IMR-90 (cell line): ENCODE data around the gene CAPSL. TPM values are rescaled to one million over a fixed set of nuclear protein-coding genes. Genes with fewer than 3 reads are reported as not detected.

Experiments
- ATAC-seq: fragments of 200-7000 bp; cut with Tn5 transposase; 2 replicates; pipeline ENCODE4 v1.9.1; 2020; ENCODE audit warnings: low read depth, mild to moderate bottlenecking, moderate library complexity
- BruUV-seq: library from RNA; stranded (reverse); fragments of 400-500 nt; replicated peaks from 2 replicates; lab custom pipeline; 2021; lab: Mats Ljungman, UMichigan
- CTCF ChIA-PET: fragments of 300-600 bp; formaldehyde crosslinking; extraction: SDS; loops from one replicate; lab custom pipeline; 2021; ENCODE audit warnings: antibody characterized with exemption; lab: Yijun Ruan, JAX
- POLR2A ChIA-PET: fragments of 300-600 bp; sonication (Branson Sonifier 250); formaldehyde crosslinking; loops from one replicate; lab custom pipeline; 2022; ENCODE audit warnings: antibody characterized with exemption; ENCODE audit not compliant: unreplicated experiment; lab: Charles Lee
- DNase-seq: peaks from one replicate; pipeline ENCODE4 v3.0.0; 2013
- H2AFZ ChIP-seq: replicated peaks from 2 replicates; pipeline ENCODE3; 2013; ENCODE audit warnings: low read length, mild to moderate bottlenecking; ENCODE audit not compliant: poor library complexity
- H2AK5ac ChIP-seq: 2 replicates; pipeline ENCODE4 v1.6.1; 2013; ENCODE audit warnings: low read depth, low read length, inconsistent platforms
- H2AK9ac ChIP-seq: replicated peaks from 2 replicates; pipeline ENCODE3; 2013; ENCODE audit warnings: mild to moderate bottlenecking, low read depth, low read length, moderate library complexity; ENCODE audit not compliant: poor library complexity
- H2BK120ac ChIP-seq: 2 replicates; pipeline ENCODE4 v1.6.1; 2013; ENCODE audit warnings: low read depth, low read length, inconsistent platforms
- H2BK15ac ChIP-seq: 3 replicates; pipeline ENCODE4 v1.6.1; 2013; ENCODE audit warnings: low read depth, low read length, inconsistent platforms
- H2BK20ac ChIP-seq: 2 replicates; pipeline ENCODE4 v1.6.1; 2013; ENCODE audit warnings: low read depth, mild to moderate bottlenecking, inconsistent platforms, low read length, moderate library complexity
- H2BK5ac ChIP-seq: 2 replicates; pipeline ENCODE4 v1.6.1; 2013; ENCODE audit warnings: mild to moderate bottlenecking, low read depth, low read length, inconsistent platforms; ENCODE audit not compliant: poor library complexity, severe bottlenecking
- H3K14ac ChIP-seq: replicated peaks from 2 replicates; pipeline ENCODE4 v1.6.1; 2013; ENCODE audit warnings: low read depth, low read length, inconsistent platforms
- H3K18ac ChIP-seq: 2 replicates; pipeline ENCODE4 v1.6.1; 2013; ENCODE audit warnings: low read depth, low read length, control low read depth
- H3K23ac ChIP-seq: 2 replicates; pipeline ENCODE4 v1.6.1; 2013; ENCODE audit warnings: low read depth, low read length, inconsistent platforms
- H3K27ac ChIP-seq: 2 replicates; pipeline ENCODE4 v1.5.1; 2013; ENCODE audit warnings: mild to moderate bottlenecking, control low read depth, low read length; ENCODE audit not compliant: insufficient read depth
- H3K27me3 ChIP-seq: 2 replicates; pipeline ENCODE4 v1.6.1; 2013; ENCODE audit warnings: low read length; ENCODE audit not compliant: control insufficient read depth, insufficient read depth
- H3K36me3 ChIP-seq: 2 replicates; pipeline ENCODE4 v1.6.1; 2013; ENCODE audit warnings: low read length, mixed read lengths; ENCODE audit not compliant: control insufficient read depth, insufficient read depth
- H3K4ac ChIP-seq: 2 replicates; pipeline ENCODE4 v1.6.1; 2013; ENCODE audit warnings: low read depth, low read length, inconsistent platforms
- H3K4me1 ChIP-seq: 2 replicates; pipeline ENCODE4 v1.6.1; 2013; ENCODE audit warnings: low read length, mixed read lengths; ENCODE audit not compliant: control insufficient read depth, insufficient read depth
- H3K4me2 ChIP-seq: 2 replicates; pipeline ENCODE4 v1.6.1; 2013; ENCODE audit warnings: low read depth, mild to moderate bottlenecking, control low read depth, low read length, moderate library complexity
- H3K4me3 ChIP-seq: 2 replicates; pipeline ENCODE4 v1.5.1; 2013; ENCODE audit warnings: low read depth, mild to moderate bottlenecking, control low read depth, low read length, moderate library complexity; ENCODE audit not compliant: insufficient read depth
- H3K56ac ChIP-seq: 2 replicates; pipeline ENCODE4 v1.6.1; 2013; ENCODE audit warnings: low read length, inconsistent platforms; ENCODE audit not compliant: insufficient read depth; ENCODE audit errors: extremely low read depth
- H3K79me1 ChIP-seq, 2 experiments: 2 replicates each; pipeline ENCODE4 v1.6.1; 2013; ENCODE audit warnings: low read length in 2 of 2, inconsistent platforms in 1 of 2, low read depth in 1 of 2
- H3K9ac ChIP-seq: 2 replicates; pipeline ENCODE4 v1.6.1; 2013; ENCODE audit warnings: low read depth, low read length, control low read depth
- H3K9me1 ChIP-seq: 2 replicates; pipeline ENCODE4 v1.6.1; 2013; ENCODE audit warnings: low read length, inconsistent platforms; ENCODE audit not compliant: insufficient read depth
- H3K9me3 ChIP-seq: 2 replicates; pipeline ENCODE4 v1.6.1; 2013; ENCODE audit warnings: low read length; ENCODE audit not compliant: control insufficient read depth, insufficient read depth
- H4K20me1 ChIP-seq: 2 replicates; pipeline ENCODE4 v1.6.1; 2013; ENCODE audit warnings: low read length, inconsistent platforms; ENCODE audit not compliant: insufficient read depth
- H4K5ac ChIP-seq: 2 replicates; pipeline ENCODE4 v1.6.1; 2013; ENCODE audit warnings: mild to moderate bottlenecking, low read depth, low read length, control low read depth
- H4K8ac ChIP-seq, 2 experiments: 2 replicates each; pipeline ENCODE4 v1.6.1; 2013; ENCODE audit warnings: low read depth in 2 of 2, low read length in 2 of 2, control low read depth in 1 of 2, inconsistent platforms in 1 of 2
- H4K91ac ChIP-seq: 2 replicates; pipeline ENCODE4 v1.6.1; 2013; ENCODE audit warnings: low read depth, low read length, inconsistent platforms; ENCODE audit not compliant: insufficient read depth
- BHLHE40 ChIP-seq: fragments of 150-350 bp; IDR thresholded peaks from 2 replicates; pipeline ENCODE4 v1.6.1; 2016; ENCODE audit warnings: mild to moderate bottlenecking, low read depth, low read length
- CEBPB ChIP-seq: IDR thresholded peaks from 2 replicates; pipeline ENCODE4 v1.6.1; 2012; ENCODE audit warnings: low read depth, low read length, improper control_type of control experiment
- CHD1 ChIP-seq: IDR thresholded peaks from 2 replicates; pipeline ENCODE4 v1.6.1; 2012; ENCODE audit warnings: low read depth, low read length, improper control_type of control experiment
- FOS ChIP-seq: fragments of 150-350 bp; IDR thresholded peaks from 2 replicates; pipeline ENCODE4 v1.6.1; 2016; ENCODE audit warnings: low read depth, low read length
- MAFK ChIP-seq: IDR thresholded peaks from 2 replicates; pipeline ENCODE4 v1.6.1; 2012; ENCODE audit warnings: low read depth, low read length, improper control_type of control experiment
- MAZ ChIP-seq: IDR thresholded peaks from 2 replicates; pipeline ENCODE4 v1.6.1; 2012; ENCODE audit warnings: low read depth, mild to moderate bottlenecking, low read length, improper control_type of control experiment, moderate library complexity, borderline replicate concordance
- MXI1 ChIP-seq: IDR thresholded peaks from 2 replicates; pipeline ENCODE4 v1.6.1; 2012; ENCODE audit warnings: low read depth, mild to moderate bottlenecking, low read length, moderate library complexity, borderline replicate concordance
- NFE2L2 ChIP-seq: fragments of 150-350 bp; IDR thresholded peaks from 2 replicates; pipeline ENCODE4 v1.6.1; 2016; ENCODE audit warnings: low read depth, mild to moderate bottlenecking, low read length
- POLR2A ChIP-seq: IDR thresholded peaks from 2 replicates; pipeline ENCODE4 v1.6.1; 2012; ENCODE audit warnings: mild to moderate bottlenecking, low read depth, low read length
- RAD21 ChIP-seq: IDR thresholded peaks from 2 replicates; pipeline ENCODE4 v1.6.1; 2012; ENCODE audit warnings: low read length, improper control_type of control experiment
- RFX5 ChIP-seq: IDR thresholded peaks from 2 replicates; pipeline ENCODE4 v1.8.0; 2012; ENCODE audit warnings: low read depth, mild to moderate bottlenecking, low read length, moderate library complexity
- SMC3 ChIP-seq: fragments of 150-350 bp; IDR thresholded peaks from 2 replicates; pipeline ENCODE4 v1.6.1; 2016; ENCODE audit warnings: low read depth, mild to moderate bottlenecking, antibody characterized with exemption, low read length, moderate library complexity
- WGBS, 2 experiments: methylation state at CpG; one replicate each; pipeline versions ENCODE4 v1.1.5 to v1.1.7; 2013; ENCODE audit warnings: missing lambda C conversion rate in 2 of 2; ENCODE audit not compliant: insufficient read length in 1 of 2; ENCODE audit errors: extremely low coverage in 2 of 2; 5-methylcytosine and 5-hydroxymethylcytosine counted together
- dilution Hi-C: fragments of 300-500 bp; cut with HindIII; formaldehyde crosslinking; loops from one replicate; pipeline ENCODE4 v1.14.3; 2018; ENCODE audit warnings: low sequenced_read_pairs; ENCODE audit not compliant: unreplicated experiment
- in situ Hi-C: fragments of 300-500 bp; cut with MboI; formaldehyde crosslinking; loops from 3 replicates; pipeline ENCODE4 v1.14.3; 2019; ENCODE audit warnings: low sequenced_read_pairs, inconsistent platforms, mixed read lengths
- intact Hi-C: fragments of 100-400 bp; cut with micrococcal nuclease; formaldehyde crosslinking; loops from 2 replicates; pipeline ENCODE4 v1.10.0; 2022
- polyA plus RNA-seq, 3 experiments: library from polyadenylated mRNA; depleted of rRNA; stranded (reverse); fragments of >200 nt; gene quantifications; 2 replicates each; pipeline ENCODE4 v1.2.3, GENCODE V29; 2012; ENCODE audit warnings: low replicate concordance in 1 of 3
- total RNA-seq: library from RNA; depleted of rRNA; stranded (reverse); fragments of >200 nt; gene quantifications from 2 replicates; pipeline ENCODE4 v1.2.3, GENCODE V29; 2012
- TF ChIP-seq, protein P1 (sequence below): fragments of 150-350 bp; IDR thresholded peaks from 2 replicates; pipeline ENCODE4 v1.6.1; 2016; ENCODE audit warnings: low read depth, mild to moderate bottlenecking, low read length, moderate library complexity, borderline replicate concordance
- TF ChIP-seq, protein P2 (sequence below): conservative IDR thresholded peaks from 2 replicates; pipeline ENCODE4 v1.5.1; 2012; ENCODE audit warnings: mild to moderate bottlenecking, low read depth, low read length, improper control_type of control experiment

CAPSL gene
- total and polyA plus RNA-seq, 2 of the 4 experiments (the other 2 are of a cell fraction): 0.09 TPM; not detected in 1

DNA sequence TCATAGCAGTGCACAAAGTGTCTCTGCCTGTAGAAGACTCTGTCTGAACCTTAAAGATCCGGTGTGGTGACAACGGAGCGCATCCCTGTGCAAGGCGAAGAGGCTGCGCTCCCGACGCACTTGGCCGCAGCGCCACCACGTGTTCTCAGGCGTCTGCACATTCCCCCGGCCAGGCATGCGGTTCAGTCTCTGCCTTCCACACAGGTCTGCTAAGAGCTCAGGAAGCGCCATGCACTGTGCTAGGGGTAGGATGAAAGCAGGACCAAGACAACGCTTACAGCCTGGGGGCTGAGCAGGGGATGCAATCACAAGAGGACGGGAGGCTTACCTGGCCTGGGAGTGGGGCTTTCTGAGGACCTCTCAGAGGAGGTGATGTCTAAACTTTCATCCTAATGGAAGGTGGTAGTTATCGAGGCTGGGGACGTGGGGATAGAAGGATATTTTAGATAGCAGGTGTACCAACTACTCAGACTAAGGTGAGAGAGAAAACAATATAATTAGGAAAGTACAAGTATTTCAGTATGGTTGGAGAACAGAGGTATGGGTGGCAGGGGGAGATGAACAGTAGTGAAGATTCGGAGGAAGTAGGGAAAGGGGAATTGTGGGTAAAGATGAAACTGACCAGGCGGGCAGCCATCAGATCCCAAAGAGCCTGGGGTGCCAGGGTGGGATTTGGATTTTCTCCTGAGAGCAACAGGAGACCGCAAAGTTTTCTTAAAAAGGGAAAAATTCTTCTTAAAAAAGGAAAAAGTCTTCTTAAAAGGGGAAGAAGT lies 13.3 kb downstream of the CAPSL start:
- Histone ChIP-seq H3K4ac (peak overlapping the region; percentile 83), H2BK15ac (peak overlapping the region; percentile 77; the same call in 2 of the 3 replicates), H2BK5ac (peak overlapping the region; percentile 77), H2AFZ (peak overlapping the region; percentile 93), H4K20me1 (no peaks in the 10 kb centered on the region), H3K36me3 (no peaks in the 10 kb centered on the region), H3K27me3 (no peaks in the 10 kb centered on the region), H3K79me1 (no peaks in the 10 kb centered on the region), H3K23ac (peak overlapping the region; percentile 36; the same call in 1 of the 2 replicates), H2AK5ac (peak overlapping the region; percentile 35), H3K4me3 (no peak overlapping the region), H3K27ac (no peak overlapping the region), H4K8ac (peak overlapping the region; percentile 28 to 81), H2AK9ac (peak overlapping the region; percentile 80), H3K9me3 (no peaks in the 10 kb centered on the region), H3K9ac (no peak overlapping the region; the same call in 1 of the 2 replicates), H2BK20ac (peak overlapping the region; percentile 88), H3K9me1 (no peaks in the 10 kb centered on the region), H3K18ac (peak overlapping the region; percentile 45; the same call in 1 of the 2 replicates), H3K56ac (no peak overlapping the region), H2BK120ac (peak overlapping the region; percentile 81), H3K4me2 (peak overlapping the region; percentile 70), H3K14ac (peak overlapping the region; percentile 49; the same call in 1 of the 2 replicates), H4K91ac (peak overlapping the region; percentile 74), H4K5ac (peak overlapping the region; percentile 55; the same call in 1 of the 2 replicates), H3K4me1 (peaks cover 3% of the 10 kb centered on the region; the same call in 1 of the 2 replicates)
- dilution Hi-C loops: no loop called here
- ChIA-PET POLR2A (no interaction called here), CTCF (interaction anchor here (0.6 to 2.9 kb wide), 22 partner anchors 17 to 803 kb away, joined by 3 to 27 read pairs (median 4); partner anchors contain the start of gene IL7R)
- no TSS peak for BruUV-seq
- ATAC-seq: peak; percentile 87
- in situ Hi-C loops: loop anchor here (5.0 to 10.0 kb wide), 4 partner anchors 148 to 833 kb away; partner anchors contain the start of gene SPEF2
- 6 to 100% methylated on average over 1 to 7 of the region's 21 CpGs for WGBS, 2 experiments
- DNase-seq: peak; percentile 74
- intact Hi-C loops: loop anchor here (1.0 to 10.0 kb wide), 5 partner anchors 308 to 1450 kb away; partner anchors contain the start of gene SPEF2
- TF ChIP-seq, protein P1, sequence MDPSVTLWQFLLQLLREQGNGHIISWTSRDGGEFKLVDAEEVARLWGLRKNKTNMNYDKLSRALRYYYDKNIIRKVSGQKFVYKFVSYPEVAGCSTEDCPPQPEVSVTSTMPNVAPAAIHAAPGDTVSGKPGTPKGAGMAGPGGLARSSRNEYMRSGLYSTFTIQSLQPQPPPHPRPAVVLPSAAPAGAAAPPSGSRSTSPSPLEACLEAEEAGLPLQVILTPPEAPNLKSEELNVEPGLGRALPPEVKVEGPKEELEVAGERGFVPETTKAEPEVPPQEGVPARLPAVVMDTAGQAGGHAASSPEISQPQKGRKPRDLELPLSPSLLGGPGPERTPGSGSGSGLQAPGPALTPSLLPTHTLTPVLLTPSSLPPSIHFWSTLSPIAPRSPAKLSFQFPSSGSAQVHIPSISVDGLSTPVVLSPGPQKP: no peak
- TF ChIP-seq BHLHE40 (no peak), MAZ (no peak), RFX5 (no peak), SMC3 (peak; percentile 83), POLR2A (0 out of 2 replicates have a peak, but pooled peaks have one; percentile 35), NFE2L2 (no peak), MAFK (no peak), CEBPB (no peak), RAD21 (peak; percentile 94), FOS (no peak), CHD1 (no peak), MXI1 (peak; percentile 53; the same call in 1 of the 2 replicates)
- TF ChIP-seq, protein P2, sequence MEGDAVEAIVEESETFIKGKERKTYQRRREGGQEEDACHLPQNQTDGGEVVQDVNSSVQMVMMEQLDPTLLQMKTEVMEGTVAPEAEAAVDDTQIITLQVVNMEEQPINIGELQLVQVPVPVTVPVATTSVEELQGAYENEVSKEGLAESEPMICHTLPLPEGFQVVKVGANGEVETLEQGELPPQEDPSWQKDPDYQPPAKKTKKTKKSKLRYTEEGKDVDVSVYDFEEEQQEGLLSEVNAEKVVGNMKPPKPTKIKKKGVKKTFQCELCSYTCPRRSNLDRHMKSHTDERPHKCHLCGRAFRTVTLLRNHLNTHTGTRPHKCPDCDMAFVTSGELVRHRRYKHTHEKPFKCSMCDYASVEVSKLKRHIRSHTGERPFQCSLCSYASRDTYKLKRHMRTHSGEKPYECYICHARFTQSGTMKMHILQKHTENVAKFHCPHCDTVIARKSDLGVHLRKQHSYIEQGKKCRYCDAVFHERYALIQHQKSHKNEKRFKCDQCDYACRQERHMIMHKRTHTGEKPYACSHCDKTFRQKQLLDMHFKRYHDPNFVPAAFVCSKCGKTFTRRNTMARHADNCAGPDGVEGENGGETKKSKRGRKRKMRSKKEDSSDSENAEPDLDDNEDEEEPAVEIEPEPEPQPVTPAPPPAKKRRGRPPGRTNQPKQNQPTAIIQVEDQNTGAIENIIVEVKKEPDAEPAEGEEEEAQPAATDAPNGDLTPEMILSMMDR: peak; percentile 88
